GM23248 (cell line): ENCODE measurements around the gene OBI1. TPM values are rescaled to one million over a fixed set of nuclear protein-coding genes. Genes with fewer than 3 reads are reported as not detected.

ENCODE experiments used
- DNase-seq: peaks from one replicate; pipeline ENCODE4 v3.0.0-alpha.2; 2015
- H2AFZ ChIP-seq: fragments of 200-600 bp; sonication (generic); 2 replicates; pipeline ENCODE4 v1.6.1; 2016; ENCODE audit warnings: antibody characterized with exemption
- H3F3A ChIP-seq: fragments of 200-600 bp; sonication (generic); 2 replicates; pipeline ENCODE4 v1.6.1; 2016; ENCODE audit warnings: mild to moderate bottlenecking, antibody characterized with exemption, mixed run types; ENCODE audit not compliant: insufficient read depth
- H3K27ac ChIP-seq: fragments of 200-600 bp; sonication (generic); 2 replicates; pipeline ENCODE4 v1.5.1; 2016; ENCODE audit warnings: mild to moderate bottlenecking
- H3K27me3 ChIP-seq: fragments of 200-600 bp; sonication (generic); replicated peaks from 2 replicates; pipeline ENCODE4 v1.6.1; 2016; ENCODE audit warnings: mild to moderate bottlenecking; ENCODE audit not compliant: insufficient read depth
- H3K36me3 ChIP-seq: fragments of 200-600 bp; sonication (generic); 2 replicates; pipeline ENCODE4 v1.6.1; 2016; ENCODE audit warnings: low read depth, mild to moderate bottlenecking
- H3K4me1 ChIP-seq: fragments of 200-600 bp; sonication (generic); 2 replicates; pipeline ENCODE4 v1.6.1; 2016; ENCODE audit warnings: mild to moderate bottlenecking; ENCODE audit not compliant: insufficient read depth
- H3K4me2 ChIP-seq: fragments of 200-600 bp; sonication (generic); one replicate; pipeline ENCODE4 v1.6.1; 2016; ENCODE audit warnings: mild to moderate bottlenecking; ENCODE audit not compliant: unreplicated experiment
- H3K4me3 ChIP-seq: fragments of 200-600 bp; sonication (generic); 2 replicates; pipeline ENCODE4 v1.5.1; 2016; ENCODE audit warnings: mild to moderate bottlenecking
- H3K79me2 ChIP-seq: fragments of 200-600 bp; sonication (generic); 2 replicates; pipeline ENCODE4 v1.6.1; 2016; ENCODE audit warnings: mild to moderate bottlenecking; ENCODE audit not compliant: insufficient read depth
- H3K9ac ChIP-seq: fragments of 200-600 bp; sonication (generic); 2 replicates; pipeline ENCODE4 v1.6.1; 2016; ENCODE audit warnings: mild to moderate bottlenecking
- H3K9me2 ChIP-seq: fragments of 200-600 bp; sonication (generic); 2 replicates; pipeline ENCODE4 v1.6.1; 2016; ENCODE audit warnings: mixed run types, mild to moderate bottlenecking, moderate library complexity; ENCODE audit not compliant: insufficient read depth
- H3K9me3 ChIP-seq: fragments of 200-600 bp; sonication (generic); one replicate; pipeline ENCODE4 v1.6.1; 2017; ENCODE audit warnings: low read depth
- H4K20me1 ChIP-seq: fragments of 200-600 bp; sonication (generic); 2 replicates; pipeline ENCODE4 v1.6.0; 2016; ENCODE audit not compliant: insufficient read depth
- EZH2 ChIP-seq: fragments of 200-600 bp; sonication (generic); IDR thresholded peaks from 2 replicates; pipeline ENCODE4 v1.6.1; 2018; ENCODE audit warnings: antibody characterized with exemption, mild to moderate bottlenecking; ENCODE audit not compliant: insufficient read depth, poor library complexity, severe bottlenecking
- EZH2phosphoT487 ChIP-seq: fragments of 200-600 bp; sonication (generic); IDR thresholded peaks from 2 replicates; pipeline ENCODE4 v1.6.1; 2018; ENCODE audit warnings: antibody characterized with exemption, moderate library complexity, mild to moderate bottlenecking, low read depth; ENCODE audit not compliant: insufficient read depth
- WGBS, 2 experiments: methylation state at CpG; one replicate each; pipeline ENCODE4 v1.1.6; 2015 to 2017; ENCODE audit warnings: low lambda C conversion rate in 2 of 2, low coverage in 1 of 2; ENCODE audit errors: missing lambda C conversion rate in 2 of 2; 5-methylcytosine and 5-hydroxymethylcytosine counted together
- in situ Hi-C: fragments of 300-500 bp; cut with MboI; formaldehyde crosslinking; loops from 2 replicates; pipeline ENCODE4 v1.15.0; 2020
- polyA plus RNA-seq: library from polyadenylated mRNA; unstranded; fragments of >200 nt; fragmentation: Nextera tagmentation; extraction: Ambion mirVana; gene quantifications from 2 replicates; pipeline ENCODE4 v1.2.1, GENCODE V29; 2016
- total RNA-seq: library from RNA; depleted of rRNA; stranded (reverse); fragments of >200 nt; shearing (Covaris generic); gene quantifications from 2 replicates; pipeline ENCODE4 v1.2.3, GENCODE V29; 2014

The OBI1 gene
- total and polyA plus RNA-seq, 2 experiments from 2014 or later: 7.9 to 10.6 TPM

- no peak overlapping the region for H3K27ac ChIP-seq
- in situ Hi-C loops: no loop called here
- no peaks in the 10 kb centered on the region for H3K79me2 ChIP-seq
- H3K36me3 ChIP-seq: no peaks in the 10 kb centered on the region
- H3K9me2 ChIP-seq: no peaks in the 10 kb centered on the region
- H2AFZ ChIP-seq: no peak overlapping the region
- H3K4me1 ChIP-seq: no peaks in the 10 kb centered on the region
- H4K20me1 ChIP-seq: no peaks in the 10 kb centered on the region
- H3K4me3 ChIP-seq: no peak overlapping the region
- H3K9me3 ChIP-seq: no peaks in the 10 kb centered on the region
- peaks cover 97% of the 10 kb centered on the region for H3K27me3 ChIP-seq
- H3K9ac ChIP-seq: no peak overlapping the region
- H3K4me2 ChIP-seq: no peak overlapping the region
- 22 to 23% methylated on average over 8 of the region's 8 CpGs for WGBS, 2 experiments
- DNase-seq: no peak
- no peaks in the 10 kb centered on the region for H3F3A ChIP-seq
- TF ChIP-seq EZH2: no peak
- no peak for TF ChIP-seq EZH2phosphoT487
These were observed 64.4 kb downstream of the OBI1 start for GRCh38 chr13:78594456-78594975.

- Histone ChIP-seq H2AFZ (no peak overlapping the region), H4K20me1 (no peaks in the 10 kb centered on the region), H3F3A (no peaks in the 10 kb centered on the region), H3K4me2 (no peak overlapping the region), H3K27ac (no peak overlapping the region), H3K79me2 (no peaks in the 10 kb centered on the region), H3K36me3 (no peaks in the 10 kb centered on the region), H3K9ac (no peak overlapping the region), H3K4me1 (no peaks in the 10 kb centered on the region), H3K9me2 (no peaks in the 10 kb centered on the region), H3K9me3 (no peaks in the 10 kb centered on the region), H3K27me3 (peaks cover 92% of the 10 kb centered on the region), H3K4me3 (no peak overlapping the region)
- 10% methylated on average over 29 of the region's 29 CpGs for WGBS, 2 experiments
- in situ Hi-C loops: no loop called here
- no peak for TF ChIP-seq EZH2
- DNase-seq: no peak
These were observed 65.1 kb downstream of the OBI1 start for GRCh38 chr13:78593652-78594455.

- in situ Hi-C loops: no loop called here
- H2AFZ ChIP-seq: no peak overlapping the region
These were observed 65.8 kb downstream of the OBI1 start for GRCh38 chr13:78593129-78593528.

GRCh38 chr13:78592584-78592983 lies 66.4 kb downstream of the OBI1 start:
- Histone ChIP-seq H3K4me2 (no peak overlapping the region), H3K9me3 (no peaks in the 10 kb centered on the region), H4K20me1 (no peaks in the 10 kb centered on the region), H3K4me3 (no peak overlapping the region), H3K9me2 (no peaks in the 10 kb centered on the region), H3K27ac (no peak overlapping the region), H3K36me3 (no peaks in the 10 kb centered on the region), H3K79me2 (no peaks in the 10 kb centered on the region), H3K4me1 (no peaks in the 10 kb centered on the region), H3F3A (no peaks in the 10 kb centered on the region), H3K27me3 (peaks cover 89% of the 10 kb centered on the region), H3K9ac (no peak overlapping the region), H2AFZ (no peak overlapping the region)
- DNase-seq: no peak
- WGBS, 2 experiments: 13 to 17% methylated on average over 6 of the region's 6 CpGs
- in situ Hi-C loops: no loop called here
- TF ChIP-seq EZH2phosphoT487 (no peak), EZH2 (no peak)

More at GRCh38 chr13:78593129-78593528, 65.8 kb downstream of the OBI1 start:
- Histone ChIP-seq H3K36me3 (no peaks in the 10 kb centered on the region), H3K27me3 (peaks cover 89% of the 10 kb centered on the region), H3K79me2 (no peaks in the 10 kb centered on the region), H3K9me2 (no peaks in the 10 kb centered on the region), H3K4me2 (no peak overlapping the region), H3F3A (no peaks in the 10 kb centered on the region), H3K9ac (no peak overlapping the region), H3K9me3 (no peaks in the 10 kb centered on the region), H3K4me3 (no peak overlapping the region), H4K20me1 (no peaks in the 10 kb centered on the region), H3K4me1 (no peaks in the 10 kb centered on the region), H3K27ac (no peak overlapping the region)
- DNase-seq: no peak
- 16 to 18% methylated on average over 13 of the region's 13 CpGs for WGBS, 2 experiments
- TF ChIP-seq EZH2phosphoT487: no peak
- TF ChIP-seq EZH2: no peak
